Endometrial microvascular endothelial cells (primary cell): ENCODE measurements around the gene CECR2. TPM values are rescaled to one million over a fixed set of nuclear protein-coding genes. Genes with fewer than 3 reads are reported as not detected.
"Not testable (repeated sequence)": the region's sequence is repeated elsewhere in the genome, so short reads cannot be mapped to it uniquely, and the experiment has no call there.

Experiments
- in situ Hi-C: cut with HindIII; loops from 2 replicates; pipeline ENCODE4 v1.10.0; 2017; ENCODE audit warnings: low sequenced_read_pairs, low pct_unique_long_range_greater_than_20kb; ENCODE audit errors: inconsistent ontology term
- total RNA-seq: library from RNA; depleted of rRNA; stranded (reverse); fragments of >200 nt; gene quantifications from one replicate; pipeline ENCODE4 v1.2.3, GENCODE V29; 2015; ENCODE audit errors: inconsistent ontology term

Gene CECR2
- total RNA-seq, 1 donor from 2014 or later, result 0.19 TPM

- in situ Hi-C loops, result no loop called here
Observed at GRCh38 chr22:17390087-17390486, 20.8 kb downstream of the CECR2 start.

DNA sequence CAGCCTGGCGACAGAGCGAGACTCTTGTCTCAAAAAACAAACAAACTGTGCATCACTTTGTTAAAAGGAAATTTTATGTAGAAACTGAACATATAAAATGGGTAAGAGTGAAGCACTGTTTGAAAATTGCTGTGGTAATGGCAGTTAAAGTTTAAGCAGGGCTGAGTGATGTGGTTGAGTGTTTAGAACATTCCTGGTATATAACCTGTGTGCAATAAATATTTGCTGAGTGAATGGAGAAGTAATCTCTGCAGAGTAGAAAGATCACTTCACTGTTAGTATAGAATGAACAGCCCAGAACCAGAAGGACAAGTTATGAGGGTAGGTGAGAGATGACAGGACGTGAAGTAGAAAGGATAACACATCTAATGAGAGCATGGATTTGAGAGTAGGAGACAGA, 27.3 kb downstream of the CECR2 start:
- in situ Hi-C loops, result no loop called here

DNA sequence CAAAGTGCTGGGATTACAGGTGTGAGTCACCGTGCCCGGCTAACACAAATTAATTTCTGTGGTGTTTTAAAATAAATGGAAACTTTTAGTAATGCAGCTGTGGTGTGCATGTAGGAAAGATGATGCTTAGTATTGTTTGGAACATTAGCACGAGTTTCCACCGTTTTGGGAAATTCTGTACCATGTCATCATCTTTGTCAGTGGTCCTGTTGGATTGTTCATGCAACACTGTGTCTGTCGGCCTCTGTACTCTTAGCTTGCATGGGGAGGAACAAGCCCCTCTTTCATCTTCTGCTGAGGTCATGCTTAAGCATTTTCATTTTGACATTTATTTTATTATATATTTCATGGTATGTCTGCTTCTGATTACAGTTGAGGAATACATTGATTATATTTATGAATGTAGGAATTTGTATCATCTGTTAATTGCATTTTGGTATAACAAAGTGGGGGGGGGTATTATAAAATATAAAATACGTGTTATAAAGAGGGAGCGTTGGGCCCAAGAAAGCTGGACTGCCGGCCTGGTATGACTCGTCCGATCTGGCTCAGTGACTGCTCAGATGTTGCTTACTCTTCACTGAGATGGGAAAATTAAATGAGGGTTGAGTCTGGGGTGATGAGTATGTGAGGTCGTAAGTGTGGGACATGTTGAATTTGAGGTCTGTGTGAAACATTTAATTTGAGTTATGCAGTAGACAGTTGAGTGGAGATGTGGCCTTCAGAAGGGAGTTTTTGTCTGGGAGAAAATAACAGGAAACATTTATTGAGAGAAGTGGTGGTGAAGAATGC, 28.7 kb downstream of the CECR2 start:
- in situ Hi-C loops, result no loop called here

GRCh38 chr22:17400305-17400704, 31.0 kb downstream of the CECR2 start:
- in situ Hi-C loops, result no loop called here

DNA sequence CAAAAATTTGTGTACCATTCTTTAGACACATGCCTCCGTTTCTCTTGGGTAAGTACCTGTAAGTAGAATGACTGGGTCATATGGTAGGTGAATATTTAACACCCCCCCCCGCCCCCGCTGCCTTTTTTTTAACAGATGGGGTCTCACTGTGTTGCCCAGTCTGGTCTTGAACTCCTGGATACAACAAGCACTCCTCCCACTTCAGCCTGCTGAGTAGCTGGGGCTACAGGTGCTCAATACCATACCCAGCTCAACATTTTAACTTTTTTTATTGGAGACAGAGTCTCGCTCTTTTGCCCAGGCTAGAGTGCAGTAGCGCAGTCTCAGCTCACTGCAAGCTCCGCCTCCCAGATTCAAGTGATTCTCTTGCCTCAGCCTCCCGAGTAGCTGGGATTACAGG, 32.5 kb downstream of the CECR2 start:
- in situ Hi-C loops, result no loop called here

- in situ Hi-C loops, result no loop called here
Observed at GRCh38 chr22:17402293-17402692, 33.0 kb downstream of the CECR2 start.

DNA sequence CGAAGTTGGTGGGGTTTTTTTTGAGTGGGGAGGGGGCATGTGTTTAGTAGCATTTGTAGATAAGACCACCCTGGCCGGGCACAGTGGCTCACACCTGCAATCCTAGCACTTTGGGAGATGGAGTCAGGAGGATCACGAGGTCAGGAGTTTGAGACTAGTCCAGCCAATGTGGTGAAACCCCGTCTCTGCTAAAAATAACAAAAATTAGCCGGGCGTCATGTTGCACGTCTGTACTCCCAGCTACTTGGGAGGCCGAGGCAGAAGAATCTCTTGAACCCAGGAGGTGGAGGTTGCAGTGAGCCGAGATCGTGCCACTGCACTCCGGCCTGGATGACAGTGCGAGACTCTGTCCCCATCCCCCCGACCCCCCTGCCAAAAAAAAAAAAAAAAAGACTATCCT, 34.6 kb downstream of the CECR2 start:
- in situ Hi-C loops, result no loop called here

- in situ Hi-C loops, result no loop called here
Observed at GRCh38 chr22:17407643-17408042, 38.4 kb downstream of the CECR2 start.

DNA sequence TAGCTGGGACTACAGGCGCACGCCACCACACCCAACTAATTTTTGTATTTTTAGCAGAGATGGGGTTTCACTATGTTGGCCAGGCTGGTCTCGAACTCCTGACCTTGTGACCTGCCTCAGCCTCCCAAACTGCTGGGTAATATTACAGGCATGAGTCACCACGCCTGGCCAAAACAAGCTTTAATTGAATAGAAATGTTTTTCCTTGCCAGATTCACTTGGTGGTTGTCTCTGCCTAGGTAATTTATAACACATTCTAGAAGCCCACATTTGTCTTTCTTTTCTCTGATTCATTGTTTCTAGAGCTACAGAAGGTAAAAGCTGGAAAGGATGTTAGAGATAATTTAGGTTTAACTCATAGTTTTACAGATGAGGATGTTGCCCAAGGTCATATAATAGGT, 41.3 kb downstream of the CECR2 start:
- in situ Hi-C loops, result no loop called here

- in situ Hi-C loops, result no loop called here
Observed at GRCh38 chr22:17411213-17411612, 42.0 kb downstream of the CECR2 start.

- in situ Hi-C loops, result no loop called here
Observed at GRCh38 chr22:17412232-17412631, 43.0 kb downstream of the CECR2 start.

- in situ Hi-C loops, result no loop called here
Observed at GRCh38 chr22:17418890-17419324, 49.6 kb downstream of the CECR2 start.

DNA sequence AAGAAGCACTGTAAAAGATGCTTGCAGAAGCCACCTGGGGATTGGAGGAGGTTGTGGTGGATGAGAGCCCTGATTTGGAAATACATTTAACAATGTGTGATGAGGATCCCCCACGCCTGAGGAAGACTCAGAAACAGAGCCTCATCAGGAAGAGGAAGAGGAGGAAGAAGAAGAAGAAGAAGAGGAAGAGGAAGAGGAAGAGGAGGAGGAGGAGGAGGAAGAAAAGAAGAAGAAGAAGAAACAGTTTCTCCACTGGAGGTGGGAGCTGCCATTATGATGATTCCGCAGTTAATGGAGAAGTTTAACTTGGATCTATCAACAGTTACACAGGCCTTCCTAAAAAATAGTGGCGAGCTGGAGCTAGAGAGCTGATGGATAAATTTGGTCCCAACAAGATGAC, 50.1 kb downstream of the CECR2 start:
- in situ Hi-C loops, result no loop called here

DNA sequence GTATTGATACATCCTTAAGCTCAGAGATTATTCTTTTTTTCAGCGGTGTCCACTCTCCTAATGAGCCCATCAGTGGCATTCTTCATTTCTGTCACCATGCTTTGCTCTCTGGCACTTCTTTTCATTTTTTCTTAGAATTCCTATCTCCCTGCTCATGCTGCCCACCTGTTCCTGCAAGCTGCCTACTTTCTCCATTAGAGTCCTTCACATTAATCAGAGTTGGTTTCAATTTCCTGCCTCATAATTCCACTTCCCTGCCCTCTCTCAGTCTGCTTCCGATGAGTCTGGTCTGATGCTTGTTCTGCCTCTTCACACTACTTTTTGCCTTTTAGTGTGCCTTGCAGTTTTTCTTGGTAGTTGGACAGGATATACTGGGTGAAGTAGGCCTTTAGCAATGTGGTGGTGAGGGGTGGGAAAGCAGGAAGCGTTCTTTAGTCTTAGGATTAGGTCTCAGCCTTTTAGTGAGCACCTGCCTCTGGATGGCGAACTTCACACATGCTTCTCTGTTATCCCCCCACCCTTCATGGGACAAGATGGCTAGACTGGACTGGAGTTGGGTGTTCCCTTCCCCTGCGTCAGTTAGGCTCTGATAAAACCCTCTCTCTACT, 53.6 kb downstream of the CECR2 start:
- in situ Hi-C loops, result no loop called here

DNA sequence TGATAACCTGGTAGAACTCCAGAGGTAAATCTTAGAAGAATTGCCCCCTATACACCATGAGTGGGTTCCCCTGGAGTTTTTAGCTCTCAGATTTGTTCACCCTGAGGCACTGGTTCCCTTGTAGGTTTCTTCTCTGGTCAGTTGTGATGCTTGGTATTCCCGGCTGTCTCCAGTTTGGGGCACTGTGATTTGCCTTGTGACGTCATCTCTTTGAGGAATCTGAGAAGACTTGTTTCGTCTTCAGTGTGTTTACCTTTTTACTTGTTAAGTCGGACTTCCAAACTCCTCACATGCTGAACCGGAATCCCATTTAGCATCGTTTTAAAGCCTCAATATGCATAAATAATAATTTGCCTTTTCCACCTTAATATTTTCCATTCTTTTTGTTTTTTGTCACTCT, 54.4 kb downstream of the CECR2 start:
- in situ Hi-C loops, result no loop called here

- in situ Hi-C loops, result not testable (repeated sequence)
Observed at GRCh38 chr22:17427528-17427927, 58.3 kb downstream of the CECR2 start.

GRCh38 chr22:17429516-17429915, 60.3 kb downstream of the CECR2 start:
- in situ Hi-C loops, result no loop called here

DNA sequence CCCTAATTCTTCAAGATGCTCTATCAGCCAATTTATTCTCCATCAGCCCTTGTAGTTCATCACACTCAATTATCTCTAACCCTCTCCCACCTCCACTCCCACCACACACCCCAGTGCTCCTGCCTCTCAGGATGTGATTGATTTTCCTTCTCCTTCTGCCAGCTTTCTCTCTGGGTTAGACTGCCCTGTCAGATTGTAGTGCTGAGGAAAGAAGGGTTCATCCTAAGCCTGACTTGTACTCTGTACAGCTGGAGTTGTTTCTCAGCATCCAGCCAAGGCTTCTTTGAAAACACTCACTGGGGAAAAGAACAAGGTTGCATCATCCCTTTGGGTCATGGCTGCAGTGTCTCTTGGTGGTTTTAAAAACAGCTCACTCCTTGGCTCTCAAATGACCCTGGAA, 61.2 kb downstream of the CECR2 start:
- in situ Hi-C loops, result no loop called here

DNA sequence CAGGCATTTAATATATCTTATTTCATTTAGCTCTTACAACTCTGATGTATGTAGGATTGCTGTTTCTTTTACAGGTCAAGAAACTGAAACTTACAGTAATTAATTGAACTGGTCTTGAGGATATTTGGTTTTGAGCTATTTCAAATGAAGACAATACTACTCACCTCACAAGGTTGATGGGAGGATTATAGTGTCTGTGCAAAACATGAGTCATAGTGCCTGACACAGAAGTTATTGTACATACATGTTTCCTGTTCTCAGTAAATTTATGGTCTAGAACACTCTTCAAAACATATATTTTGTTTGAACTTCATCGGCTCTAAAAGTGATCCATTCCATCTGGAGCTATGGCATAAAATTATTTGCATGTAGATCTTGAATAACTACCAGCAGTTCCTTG, 61.9 kb downstream of the CECR2 start:
- in situ Hi-C loops, result no loop called here

- in situ Hi-C loops, result no loop called here
Observed at GRCh38 chr22:17434856-17435255, 65.6 kb downstream of the CECR2 start.

DNA sequence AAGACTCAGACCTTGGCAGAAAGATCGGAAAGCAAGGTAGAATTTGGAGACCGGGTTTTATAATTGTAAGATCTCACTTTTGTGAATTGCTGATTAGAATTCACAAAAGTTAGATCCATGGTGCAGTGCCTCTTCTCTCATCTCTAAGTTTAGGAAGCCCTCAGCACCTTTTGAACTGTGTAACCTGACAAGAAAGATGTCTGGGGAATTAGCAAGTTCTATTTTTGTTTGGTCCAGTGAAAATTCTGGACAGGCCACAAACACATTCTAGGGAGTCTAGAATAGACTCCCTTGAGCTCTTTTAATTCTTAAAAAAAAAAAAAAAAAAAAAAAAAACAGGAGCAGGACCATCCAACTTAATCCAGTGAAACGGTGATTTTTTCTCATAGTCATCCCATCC, 66.1 kb downstream of the CECR2 start:
- in situ Hi-C loops, result no loop called here
